H9 (cell line): ENCODE data around the gene SYNGAP1. TPM values are rescaled to one million over a fixed set of nuclear protein-coding genes. Genes with fewer than 3 reads are reported as not detected.

Source experiments
- DNase-seq: peaks from one replicate; pipeline ENCODE4 v3.0.0-alpha.2; 2017
- H2AFZ ChIP-seq: one replicate; pipeline ENCODE4 v1.6.1; 2013; ENCODE audit warnings: mild to moderate bottlenecking, low read length, control low read depth, moderate library complexity
- H2AK5ac ChIP-seq: 2 replicates; pipeline ENCODE4 v1.6.1; 2013; ENCODE audit warnings: low read length, control low read depth, mixed read lengths; ENCODE audit not compliant: insufficient read length
- H2BK120ac ChIP-seq: one replicate; pipeline ENCODE4 v1.6.1; 2013; ENCODE audit warnings: low read depth, mild to moderate bottlenecking, low read length, control low read depth, inconsistent platforms; ENCODE audit not compliant: poor library complexity, severe bottlenecking
- H2BK12ac ChIP-seq: 2 replicates; pipeline ENCODE4 v1.6.1; 2013; ENCODE audit warnings: low read length, control low read depth, mixed read lengths, low read depth; ENCODE audit not compliant: insufficient read length
- H2BK15ac ChIP-seq: 2 replicates; pipeline ENCODE4 v1.6.1; 2013; ENCODE audit warnings: low read depth, low read length, control low read depth
- H2BK20ac ChIP-seq: one replicate; pipeline ENCODE4 v1.6.1; 2013; ENCODE audit warnings: low read depth, mild to moderate bottlenecking, low read length, control low read depth, inconsistent platforms; ENCODE audit not compliant: poor library complexity, severe bottlenecking
- H2BK5ac ChIP-seq: 2 replicates; pipeline ENCODE4 v1.6.1; 2013; ENCODE audit warnings: low read length, control low read depth, mixed read lengths; ENCODE audit not compliant: insufficient read length
- H3K14ac ChIP-seq: 2 replicates; pipeline ENCODE4 v1.6.1; 2013; ENCODE audit warnings: low read length, control low read depth; ENCODE audit not compliant: insufficient read depth
- H3K18ac ChIP-seq: 2 replicates; pipeline ENCODE4 v1.6.1; 2013; ENCODE audit warnings: low read depth, mild to moderate bottlenecking, mixed read lengths, low read length, control low read depth; ENCODE audit not compliant: insufficient read length
- H3K23ac ChIP-seq: 2 replicates; pipeline ENCODE4 v1.6.1; 2013; ENCODE audit warnings: low read length, control low read depth, mixed read lengths, low read depth; ENCODE audit not compliant: insufficient read length
- H3K23me2 ChIP-seq: 2 replicates; pipeline ENCODE4 v1.6.1; 2013; ENCODE audit warnings: low read depth, mild to moderate bottlenecking, mixed read lengths, low read length, control low read depth; ENCODE audit not compliant: insufficient read length, poor library complexity, severe bottlenecking
- H3K27ac ChIP-seq: 2 replicates; pipeline ENCODE4 v1.5.1; 2013; ENCODE audit warnings: low read length, control low read depth, mixed read lengths, low read depth; ENCODE audit not compliant: insufficient read length
- H3K27me3 ChIP-seq: 2 replicates; pipeline ENCODE4 v1.6.1; 2013; ENCODE audit warnings: low read length, control low read depth, inconsistent platforms; ENCODE audit not compliant: insufficient read depth
- H3K4ac ChIP-seq: 2 replicates; pipeline ENCODE4 v1.6.1; 2013; ENCODE audit warnings: low read depth, mild to moderate bottlenecking, control low read depth, inconsistent platforms, low read length, moderate library complexity
- H3K4me1 ChIP-seq: 2 replicates; pipeline ENCODE4 v1.6.1; 2013; ENCODE audit warnings: low read length, control low read depth, inconsistent platforms; ENCODE audit not compliant: insufficient read depth
- H3K4me2 ChIP-seq: 2 replicates; pipeline ENCODE4 v1.6.1; 2013; ENCODE audit warnings: low read length, control low read depth, mixed read lengths; ENCODE audit not compliant: insufficient read length, insufficient read depth
- H3K56ac ChIP-seq: 2 replicates; pipeline ENCODE4 v1.6.1; 2013; ENCODE audit warnings: low read depth, mild to moderate bottlenecking, mixed read lengths, low read length, control low read depth; ENCODE audit not compliant: insufficient read length
- H3K79me1 ChIP-seq: 2 replicates; pipeline ENCODE4 v1.6.1; 2013; ENCODE audit warnings: low read depth, mild to moderate bottlenecking, moderate library complexity, low read length, control low read depth, inconsistent platforms; ENCODE audit not compliant: insufficient read depth, poor library complexity, severe bottlenecking
- H3K79me2 ChIP-seq: 2 replicates; pipeline ENCODE4 v1.6.1; 2013; ENCODE audit warnings: low read length, control low read depth, inconsistent platforms; ENCODE audit not compliant: insufficient read depth
- H3K9ac ChIP-seq: 2 replicates; pipeline ENCODE4 v1.6.1; 2013; ENCODE audit warnings: low read length, control low read depth, mixed read lengths; ENCODE audit not compliant: insufficient read length; ENCODE audit errors: extremely low read depth
- H3K9me3 ChIP-seq: one replicate; pipeline ENCODE4 v1.6.1; 2013; ENCODE audit warnings: low read depth, low read length, inconsistent platforms; ENCODE audit not compliant: control insufficient read depth
- H3T11ph ChIP-seq: one replicate; pipeline ENCODE4 v1.6.1; 2013; ENCODE audit warnings: mild to moderate bottlenecking, low read length, control low read depth, inconsistent platforms
- H4K20me1 ChIP-seq: one replicate; pipeline ENCODE4 v1.6.1; 2013; ENCODE audit not compliant: control insufficient read depth, insufficient read length, insufficient read depth
- H4K5ac ChIP-seq: 2 replicates; pipeline ENCODE4 v1.6.1; 2013; ENCODE audit warnings: low read depth, mild to moderate bottlenecking, mixed read lengths, low read length, control low read depth; ENCODE audit not compliant: insufficient read length
- H4K8ac ChIP-seq: replicated peaks from 2 replicates; pipeline ENCODE4 v1.6.1; 2013; ENCODE audit warnings: low read length, control low read depth, mixed read lengths, low read depth; ENCODE audit not compliant: insufficient read length
- H4K91ac ChIP-seq: 2 replicates; pipeline ENCODE4 v1.6.1; 2013; ENCODE audit warnings: low read depth, mild to moderate bottlenecking, moderate library complexity, mixed read lengths, low read length, control low read depth; ENCODE audit not compliant: insufficient read length
- H3K27ac Mint-ChIP-seq, 3 experiments: 2 replicates in 2 of 3; 3 replicates in 1 of 3; pipeline ENCODE4 v1.8.0; 2020 to 2021; ENCODE audit warnings: mixed read lengths in 3 of 3, mild to moderate bottlenecking in 1 of 3, moderate library complexity in 1 of 3
- H3K27me3 Mint-ChIP-seq: 2 replicates; pipeline ENCODE4 v1.8.0; 2021; ENCODE audit warnings: low read depth, mild to moderate bottlenecking, moderate library complexity, mixed read lengths
- H3K36me3 Mint-ChIP-seq, 3 experiments: 2 replicates in 2 of 3; 3 replicates in 1 of 3; pipeline ENCODE4 v1.8.0; 2020 to 2021; ENCODE audit warnings: low read depth in 3 of 3, mixed read lengths in 3 of 3; ENCODE audit not compliant: insufficient read depth in 1 of 3
- H3K4me1 Mint-ChIP-seq, 2 experiments: 2 replicates each; pipeline ENCODE4 v1.8.0; 2020; ENCODE audit warnings: mixed read lengths in 2 of 2
- H3K4me3 Mint-ChIP-seq, 2 experiments: 2 replicates in 1 of 2; 3 replicates in 1 of 2; pipeline ENCODE4 v1.8.0; 2020 to 2021; ENCODE audit warnings: mild to moderate bottlenecking in 2 of 2, mixed read lengths in 2 of 2, moderate library complexity in 1 of 2
- H3K9me3 Mint-ChIP-seq, 2 experiments: 2 replicates in 1 of 2; 3 replicates in 1 of 2; pipeline ENCODE4 v1.8.0; 2020; ENCODE audit warnings: mild to moderate bottlenecking in 2 of 2, mixed read lengths in 2 of 2, moderate library complexity in 1 of 2
- CTCF ChIP-seq: fragments of 200-600 bp; sonication (generic); conservative IDR thresholded peaks from 3 replicates; pipeline ENCODE4 v1.8.0; 2021; ENCODE audit warnings: antibody characterized with exemption, mild to moderate bottlenecking
- WGBS: extraction: QIAGEN DNeasy Blood & Tissue Kit; methylation state at CpG from one replicate; pipeline ENCODE4 v1.1.7; 2013; ENCODE audit warnings: missing lambda C conversion rate, low lambda C conversion rate, mixed read lengths; ENCODE audit not compliant: insufficient read length; ENCODE audit errors: extremely low coverage; 5-methylcytosine and 5-hydroxymethylcytosine counted together
- total RNA-seq: library from RNA; stranded (reverse); gene quantifications from 2 replicates; pipeline ENCODE4 v1.2.1, GENCODE V29; 2021

The SYNGAP1 gene
- total RNA-seq, 1 experiment from 2014 or later, result 121 TPM

GRCh38 chr6:33429750-33430052, 9.8 kb downstream of the SYNGAP1 start:
- no peak overlapping the region for H3K56ac ChIP-seq
- no peak for DNase-seq
- Mint-ChIP-seq H3K27me3 (no peaks in the 10 kb centered on the region; the same call in 1 of the 2 replicates), H3K4me1 (peaks cover 74 to 82% of the 10 kb centered on the region in 2 experiments), H3K9me3 (no peaks in the 10 kb centered on the region), H3K4me3 (peak overlapping the region in 1 of 2 experiments; percentile 90; a peak in 2 of 5 replicates), H3K27ac (peak overlapping the region; percentile 84 to 94 (median 84); a peak in 5 of 7 replicates), H3K36me3 (peaks cover 0 to 13% (median 12%) of the 10 kb centered on the region in 3 experiments; a peak in 6 of 7 replicates)
- no peak overlapping the region for H2AFZ ChIP-seq
- H2AK5ac ChIP-seq, result no peak overlapping the region
- no peak overlapping the region for H3K14ac ChIP-seq
- no peak overlapping the region for H2BK15ac ChIP-seq
- no peak overlapping the region for H2BK12ac ChIP-seq
- H3K4me2 ChIP-seq, result peak overlapping the region; percentile 3
- no peak overlapping the region for H3K23ac ChIP-seq
- no peak overlapping the region for H2BK5ac ChIP-seq
- no peaks in the 10 kb centered on the region for H3K9me3 ChIP-seq
- no peak overlapping the region for H4K8ac ChIP-seq
- no peak overlapping the region for H4K5ac ChIP-seq
- H2BK20ac ChIP-seq, result no peak overlapping the region
- TF ChIP-seq CTCF, result no peak
- peaks cover 17% of the 10 kb centered on the region; the same call in 1 of the 2 replicates for H3K4me1 ChIP-seq
- H3K23me2 ChIP-seq, result peaks cover 30% of the 10 kb centered on the region
- no peak overlapping the region for H2BK120ac ChIP-seq
- H3T11ph ChIP-seq, result no peak overlapping the region
- peaks cover 14% of the 10 kb centered on the region; the same call in 1 of the 2 replicates for H3K79me2 ChIP-seq
- H4K20me1 ChIP-seq, result no peaks in the 10 kb centered on the region
- H3K18ac ChIP-seq, result no peak overlapping the region
- no peak overlapping the region for H3K9ac ChIP-seq
- no peaks in the 10 kb centered on the region for H3K27me3 ChIP-seq
- WGBS, result no CpG with 5 or more reads among the region's 2 CpGs
- no peaks in the 10 kb centered on the region for H3K79me1 ChIP-seq
- no peak overlapping the region for H4K91ac ChIP-seq
- no peak overlapping the region for H3K27ac ChIP-seq
- no peak overlapping the region for H3K4ac ChIP-seq
